NB4 (cell line): ENCODE results near the gene SLC30A1.

Experiments
- DNase-seq: peaks from one replicate; pipeline ENCODE4 v3.0.0; 2010; ENCODE audit warnings: low read depth
- H3K4me3 ChIP-seq: one replicate; pipeline ENCODE4 v1.5.1; 2011; ENCODE audit warnings: mild to moderate bottlenecking, low read depth, low read length, moderate library complexity
- MYC ChIP-seq: IDR thresholded peaks from 2 replicates; pipeline ENCODE4 v1.6.1; 2011; ENCODE audit warnings: low read depth, low read length
- POLR2A ChIP-seq: IDR thresholded peaks from 2 replicates; pipeline ENCODE4 v1.6.1; 2011; ENCODE audit warnings: mild to moderate bottlenecking; ENCODE audit not compliant: insufficient read length; ENCODE audit errors: extremely low read depth
- TF ChIP-seq, protein P1 (sequence below): IDR thresholded peaks from 2 replicates; pipeline ENCODE4 v1.6.1; 2011; ENCODE audit warnings: low read depth, low read length
- TF ChIP-seq, protein P2 (sequence below): IDR thresholded peaks from one replicate; pipeline ENCODE4 v1.5.1; 2012; ENCODE audit warnings: low read depth, low read length

The SLC30A1 gene

DNA sequence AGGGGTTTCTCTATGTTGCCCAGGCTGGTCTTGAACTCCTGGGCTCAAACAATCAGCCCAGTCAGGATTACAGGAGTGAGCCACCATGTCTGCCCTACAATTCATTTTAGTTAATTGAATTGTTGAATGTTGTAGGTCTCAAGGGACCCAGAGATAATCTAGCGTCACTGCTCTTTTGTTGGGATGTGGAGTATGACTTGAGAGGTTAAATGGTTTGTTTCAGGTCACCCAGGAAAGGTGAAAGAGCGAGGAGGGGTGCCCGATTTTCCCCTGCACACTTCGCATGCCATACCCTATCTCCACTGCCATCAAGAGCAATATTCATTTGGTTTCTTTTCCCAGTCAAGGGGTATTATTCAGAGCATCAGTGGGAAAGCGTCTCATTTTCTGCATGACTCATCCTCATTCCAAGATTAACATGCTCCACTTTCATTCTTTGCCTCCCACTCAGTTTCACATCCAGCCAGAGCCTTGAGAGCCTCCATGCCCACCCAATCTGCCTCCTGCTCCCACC lies 13.1 kb upstream of the SLC30A1 start:
- no peak for DNase-seq
- no peak overlapping the region for H3K4me3 ChIP-seq
- TF ChIP-seq POLR2A (no peak), MYC (no peak)
- TF ChIP-seq, protein P1, sequence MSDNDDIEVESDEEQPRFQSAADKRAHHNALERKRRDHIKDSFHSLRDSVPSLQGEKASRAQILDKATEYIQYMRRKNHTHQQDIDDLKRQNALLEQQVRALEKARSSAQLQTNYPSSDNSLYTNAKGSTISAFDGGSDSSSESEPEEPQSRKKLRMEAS: no peak
- TF ChIP-seq, protein P2, sequence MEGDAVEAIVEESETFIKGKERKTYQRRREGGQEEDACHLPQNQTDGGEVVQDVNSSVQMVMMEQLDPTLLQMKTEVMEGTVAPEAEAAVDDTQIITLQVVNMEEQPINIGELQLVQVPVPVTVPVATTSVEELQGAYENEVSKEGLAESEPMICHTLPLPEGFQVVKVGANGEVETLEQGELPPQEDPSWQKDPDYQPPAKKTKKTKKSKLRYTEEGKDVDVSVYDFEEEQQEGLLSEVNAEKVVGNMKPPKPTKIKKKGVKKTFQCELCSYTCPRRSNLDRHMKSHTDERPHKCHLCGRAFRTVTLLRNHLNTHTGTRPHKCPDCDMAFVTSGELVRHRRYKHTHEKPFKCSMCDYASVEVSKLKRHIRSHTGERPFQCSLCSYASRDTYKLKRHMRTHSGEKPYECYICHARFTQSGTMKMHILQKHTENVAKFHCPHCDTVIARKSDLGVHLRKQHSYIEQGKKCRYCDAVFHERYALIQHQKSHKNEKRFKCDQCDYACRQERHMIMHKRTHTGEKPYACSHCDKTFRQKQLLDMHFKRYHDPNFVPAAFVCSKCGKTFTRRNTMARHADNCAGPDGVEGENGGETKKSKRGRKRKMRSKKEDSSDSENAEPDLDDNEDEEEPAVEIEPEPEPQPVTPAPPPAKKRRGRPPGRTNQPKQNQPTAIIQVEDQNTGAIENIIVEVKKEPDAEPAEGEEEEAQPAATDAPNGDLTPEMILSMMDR: no peak

DNA sequence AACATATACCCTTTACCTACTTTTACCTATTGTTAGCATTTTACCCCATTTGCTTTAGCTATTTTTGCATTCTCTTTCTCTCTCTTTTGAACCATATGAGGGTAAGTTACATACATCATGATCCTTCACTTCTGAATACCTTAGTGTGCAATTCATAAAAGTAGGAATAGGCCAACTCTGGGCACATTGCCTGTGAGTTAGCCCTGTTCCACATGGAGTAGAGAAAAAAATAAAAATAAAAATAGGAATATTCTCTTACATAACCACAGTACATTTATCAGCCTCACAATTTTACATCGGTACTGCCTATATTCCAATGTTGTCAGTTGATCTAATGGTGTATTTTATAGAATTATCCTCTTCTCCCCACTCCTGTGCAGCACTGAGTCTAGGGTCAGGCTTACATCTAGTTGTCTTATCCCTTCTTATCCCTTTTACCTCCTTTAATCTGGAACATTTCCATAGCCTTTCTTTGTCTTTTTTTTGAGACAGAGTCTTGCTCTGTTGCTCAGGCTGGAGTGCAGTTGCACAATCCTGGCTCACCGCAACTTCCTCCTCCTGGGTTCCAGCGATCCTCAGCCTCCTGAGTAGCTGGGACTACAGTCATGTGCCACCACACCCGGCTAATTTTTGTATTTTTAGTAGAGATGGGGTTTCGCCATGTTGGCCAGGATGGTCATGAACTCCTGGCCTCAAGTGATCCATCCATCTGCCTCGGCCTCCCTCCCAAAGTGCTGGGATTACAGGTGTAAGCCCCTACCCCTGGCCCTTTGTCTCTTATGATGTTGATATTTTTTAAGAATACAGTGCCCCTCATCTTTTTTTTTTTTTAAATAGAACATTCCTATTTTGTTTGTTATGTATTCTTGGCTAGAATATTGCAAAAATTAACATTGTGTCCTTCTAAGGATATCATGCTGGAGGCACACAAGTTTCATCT lies 11.1 kb upstream of the SLC30A1 start:
- DNase-seq: peak; percentile 94

DNA sequence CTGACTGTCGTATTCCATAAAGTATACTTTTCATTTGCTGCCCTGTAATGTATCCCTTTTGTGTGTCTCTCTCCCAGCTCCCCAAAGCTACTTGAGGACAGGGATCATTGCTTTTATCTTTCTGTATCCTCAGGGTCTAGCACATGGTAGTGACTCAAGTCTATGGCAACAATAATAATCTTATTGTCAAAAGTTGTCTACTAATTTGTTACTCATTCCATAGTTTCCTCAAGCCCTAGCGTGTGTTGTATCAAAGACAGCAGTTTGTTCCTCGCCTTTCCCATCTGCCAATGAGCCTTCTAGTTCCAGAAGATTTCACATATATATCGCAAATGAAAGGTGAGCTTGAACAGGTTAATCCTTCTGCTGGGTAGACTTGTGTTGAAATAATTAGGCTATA lies 9.8 kb upstream of the SLC30A1 start:
- TF ChIP-seq MYC (no peak), POLR2A (no peak)
- TF ChIP-seq, protein P2: no peak
- TF ChIP-seq, protein P1: no peak
- DNase-seq: no peak
- no peak overlapping the region for H3K4me3 ChIP-seq

More for the DNA sequence above, 11.1 kb upstream of the SLC30A1 start:
- no peak overlapping the region for H3K4me3 ChIP-seq
- TF ChIP-seq POLR2A: no peak

DNA sequence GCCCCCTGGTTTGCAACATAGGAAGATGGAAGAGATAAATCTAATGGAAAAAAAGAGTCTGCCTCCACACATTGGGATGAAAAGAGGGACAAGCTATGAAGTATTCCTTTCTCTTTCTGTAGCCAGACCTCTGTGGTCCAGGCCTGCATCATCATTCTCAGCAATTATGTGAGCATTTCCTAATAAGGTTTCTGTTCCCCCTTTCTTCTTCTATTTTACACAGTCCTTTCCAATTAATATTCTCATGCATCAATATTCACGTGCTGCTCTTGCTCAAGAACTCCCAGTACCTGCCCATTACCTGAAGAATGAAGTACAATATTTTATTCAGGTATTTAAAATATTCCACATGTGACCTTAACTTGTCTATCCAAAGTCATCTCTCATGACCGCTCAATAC lies 8.2 kb upstream of the SLC30A1 start:
- no peak overlapping the region for H3K4me3 ChIP-seq
- TF ChIP-seq POLR2A (no peak), MYC (no peak)
- TF ChIP-seq, protein P2: no peak
- TF ChIP-seq, protein P1: no peak
- no peak for DNase-seq

DNA sequence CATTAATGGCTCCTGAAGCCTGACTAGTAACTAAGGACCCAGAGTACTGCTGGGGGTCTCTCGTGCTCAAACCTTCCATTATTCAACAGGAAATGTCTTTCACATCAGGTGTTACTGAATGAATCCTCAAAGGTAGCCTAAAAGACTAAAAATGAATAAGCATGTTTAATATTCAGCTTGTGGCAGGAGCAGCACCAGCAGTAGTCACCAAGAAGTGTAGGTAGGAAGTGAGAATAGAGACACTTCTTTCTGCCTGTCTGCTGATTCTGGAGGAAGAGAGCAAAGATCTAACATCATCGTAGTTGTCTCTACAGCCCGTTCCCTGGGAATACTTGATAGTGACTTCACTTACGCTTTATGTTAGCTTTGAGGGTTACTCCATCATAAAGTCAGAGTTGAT lies 7.6 kb upstream of the SLC30A1 start:
- TF ChIP-seq, protein P1: no peak
- DNase-seq: no peak
- no peak overlapping the region for H3K4me3 ChIP-seq

DNA sequence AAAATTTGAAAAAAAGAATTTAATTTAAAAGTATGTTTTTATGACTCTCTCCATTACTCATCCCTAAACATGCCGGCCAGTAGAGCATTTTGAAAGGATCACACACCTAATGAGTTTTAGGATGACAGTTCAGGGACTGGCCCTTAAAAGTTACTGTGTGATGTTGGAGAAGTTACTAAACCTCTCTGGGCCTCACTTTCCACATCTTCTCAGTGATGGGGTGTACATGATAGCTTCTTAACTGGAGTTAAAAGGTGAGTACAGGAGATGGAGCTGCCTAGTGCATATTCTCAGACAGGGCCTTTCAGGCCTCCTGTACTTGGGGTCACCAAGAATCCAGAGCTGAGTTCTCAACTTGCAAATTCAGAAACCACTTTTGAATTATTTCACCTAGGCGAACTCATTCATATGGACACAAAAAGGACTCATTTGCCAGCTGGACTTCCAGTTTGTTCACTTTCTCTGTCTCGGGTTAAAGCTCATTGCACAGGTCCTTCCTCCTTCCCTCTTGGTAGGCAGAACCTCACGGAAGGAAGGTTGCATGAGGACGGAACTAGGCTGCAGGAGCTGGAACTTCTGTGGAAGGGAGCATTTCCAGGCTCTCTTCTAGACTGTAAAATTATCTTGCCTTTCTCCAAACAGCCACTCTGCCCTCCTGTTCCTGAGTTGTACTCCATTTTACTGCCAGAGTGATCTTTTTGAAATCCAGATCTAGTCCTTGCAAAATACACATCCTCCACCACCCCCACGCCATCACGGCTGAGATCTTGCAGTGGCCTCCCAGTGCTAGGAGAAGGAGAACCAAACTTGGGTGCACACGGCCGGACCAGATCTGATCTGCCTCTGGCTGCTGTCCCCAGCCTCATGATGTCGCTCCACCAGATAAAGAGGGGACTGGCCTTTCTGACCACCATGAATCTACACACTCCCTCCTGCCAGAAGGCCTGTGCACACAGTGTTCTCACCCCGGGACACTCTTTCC lies 4.3 kb upstream of the SLC30A1 start:
- no peak overlapping the region for H3K4me3 ChIP-seq
- peak; percentile 59 for DNase-seq
- TF ChIP-seq, protein P1: no peak
- TF ChIP-seq, protein P2: no peak
- TF ChIP-seq MYC: no peak
- TF ChIP-seq POLR2A: no peak
